ENCODE results near the gene EDDM13.
"Not testable (repeated sequence)": the region's sequence is repeated elsewhere in the genome, so short reads cannot be mapped to it uniquely, and the experiment has no call there.

Gene EDDM13

GRCh38 chr19:56272161-56272798 is at the start of gene EDDM13:
TSS of gene EDDM13 (plus strand) at chr19:56272748. CDS start at chr19:56272835, 87 bp downstream.
- DNase-seq, result no peak

GRCh38 chr19:56222901-56223300 is 49.6 kb upstream of the EDDM13 start:
- no peak for DNase-seq

- DNase-seq, result no peak
Measured at GRCh38 chr19:56223481-56223880, 49.1 kb upstream of the EDDM13 start.

GRCh38 chr19:56245121-56245740 is 27.3 kb upstream of the EDDM13 start:
- no peak for DNase-seq

- DNase-seq, result not testable (repeated sequence)
Measured at GRCh38 chr19:56245764-56246163, 26.8 kb upstream of the EDDM13 start.

GRCh38 chr19:56248736-56249338 is 23.7 kb upstream of the EDDM13 start:
- DNase-seq, result not testable (repeated sequence)

- DNase-seq, result peak; percentile 81
Measured at GRCh38 chr19:56252699-56253422, 19.7 kb upstream of the EDDM13 start.

- DNase-seq, result peak; percentile 23
Measured at GRCh38 chr19:56253737-56254136, 18.8 kb upstream of the EDDM13 start.

GRCh38 chr19:56258272-56258671 is 14.3 kb upstream of the EDDM13 start:
- DNase-seq, result no peak

GRCh38 chr19:56261145-56261544 is 11.4 kb upstream of the EDDM13 start:
- DNase-seq, result no peak

GRCh38 chr19:56261932-56262331 is 10.6 kb upstream of the EDDM13 start:
- not testable (repeated sequence) for DNase-seq

GRCh38 chr19:56263319-56263718 is 9.2 kb upstream of the EDDM13 start:
- DNase-seq, result no peak

GRCh38 chr19:56266051-56266450 is 6.5 kb upstream of the EDDM13 start:
- no peak for DNase-seq

GRCh38 chr19:56269348-56269747 is 3.2 kb upstream of the EDDM13 start:
- no peak for DNase-seq

GRCh38 chr19:56270676-56271075 is 1.9 kb upstream of the EDDM13 start:
- DNase-seq, result no peak

GRCh38 chr19:56271151-56271550 is 1.4 kb upstream of the EDDM13 start:
- no peak for DNase-seq

GRCh38 chr19:56273563-56274117 is 1.1 kb downstream of the EDDM13 start:
- DNase-seq, result no peak

- no peak for DNase-seq
Measured at GRCh38 chr19:56282809-56283208, 10.3 kb downstream of the EDDM13 start.

- no peak for DNase-seq
Measured at GRCh38 chr19:56284746-56285145, 12.2 kb downstream of the EDDM13 start.

GRCh38 chr19:56290104-56290503 is 17.6 kb downstream of the EDDM13 start:
- no peak for DNase-seq

- no peak for DNase-seq
Measured at GRCh38 chr19:56291867-56292266, 19.3 kb downstream of the EDDM13 start.

- DNase-seq, result no peak
Measured at GRCh38 chr19:56294549-56294948, 22.0 kb downstream of the EDDM13 start.
